IMR-90 (cell line): Measurements from ENCODE around the gene C9orf50.

Experiments
- CHD1 ChIP-seq: IDR thresholded peaks from 2 replicates; pipeline ENCODE4 v1.6.1; 2012; ENCODE audit warnings: low read depth, low read length, improper control_type of control experiment
- CTCF ChIP-seq: conservative IDR thresholded peaks from 2 replicates; pipeline ENCODE4 v1.5.1; 2012; ENCODE audit warnings: mild to moderate bottlenecking, low read depth, low read length, improper control_type of control experiment

- TF ChIP-seq CHD1: no peak
- no peak for TF ChIP-seq CTCF
These were observed 48.9 kb downstream of the C9orf50 start for GRCh38 chr9:129572052-129572425.
